HG03039 (cell line): ENCODE measurements around the gene SMC3.
"Not testable (repeated sequence)": the region's sequence is repeated elsewhere in the genome, so short reads cannot be mapped to it uniquely, and the experiment has no call there.

ENCODE experiments used
- ATAC-seq: cut with Tn5 transposase; IDR thresholded peaks from one replicate; pipeline ENCODE4 v1.9.1; 2021; ENCODE audit warnings: mild to moderate bottlenecking, moderate library complexity; ENCODE audit not compliant: unreplicated experiment

The SMC3 gene

DNA sequence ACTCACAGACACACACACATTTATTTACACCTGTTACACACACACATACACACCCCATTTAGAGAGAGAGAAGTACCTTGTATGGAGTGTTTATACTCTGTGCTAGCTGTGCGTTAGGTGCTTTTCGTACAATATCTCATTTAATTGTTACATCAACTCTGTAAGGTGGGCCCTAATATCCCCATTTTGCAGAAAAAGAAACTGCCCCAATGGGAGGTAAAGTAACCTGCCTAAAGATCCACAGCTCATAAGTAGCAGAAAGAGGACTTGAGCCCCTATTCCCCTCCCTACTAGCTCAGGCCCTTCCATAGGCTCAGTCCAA lies 52.9 kb downstream of the SMC3 start:
- no peak for ATAC-seq

DNA sequence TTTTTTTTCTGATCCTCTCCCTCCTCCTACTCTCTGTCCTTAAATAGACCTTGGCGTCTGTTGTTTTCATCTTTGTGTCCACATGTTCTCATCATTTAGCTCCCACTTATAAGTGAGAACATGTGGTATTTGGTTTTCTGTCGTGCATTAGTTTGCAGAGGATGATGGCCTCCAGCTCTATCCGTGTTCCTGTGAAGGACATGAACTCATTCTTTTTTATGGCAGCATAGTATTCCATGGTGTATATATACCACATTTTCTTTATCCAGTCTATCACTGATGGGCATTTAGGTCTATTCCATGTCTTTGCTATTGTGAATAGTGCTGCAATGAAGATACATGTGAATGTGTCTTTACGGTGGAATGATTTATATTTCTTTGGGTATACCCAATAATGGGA lies 55.8 kb downstream of the SMC3 start:
- not testable (repeated sequence) for ATAC-seq

GRCh38 chr10:110625356-110625894 lies 57.9 kb downstream of the SMC3 start:
- ATAC-seq = no peak

DNA sequence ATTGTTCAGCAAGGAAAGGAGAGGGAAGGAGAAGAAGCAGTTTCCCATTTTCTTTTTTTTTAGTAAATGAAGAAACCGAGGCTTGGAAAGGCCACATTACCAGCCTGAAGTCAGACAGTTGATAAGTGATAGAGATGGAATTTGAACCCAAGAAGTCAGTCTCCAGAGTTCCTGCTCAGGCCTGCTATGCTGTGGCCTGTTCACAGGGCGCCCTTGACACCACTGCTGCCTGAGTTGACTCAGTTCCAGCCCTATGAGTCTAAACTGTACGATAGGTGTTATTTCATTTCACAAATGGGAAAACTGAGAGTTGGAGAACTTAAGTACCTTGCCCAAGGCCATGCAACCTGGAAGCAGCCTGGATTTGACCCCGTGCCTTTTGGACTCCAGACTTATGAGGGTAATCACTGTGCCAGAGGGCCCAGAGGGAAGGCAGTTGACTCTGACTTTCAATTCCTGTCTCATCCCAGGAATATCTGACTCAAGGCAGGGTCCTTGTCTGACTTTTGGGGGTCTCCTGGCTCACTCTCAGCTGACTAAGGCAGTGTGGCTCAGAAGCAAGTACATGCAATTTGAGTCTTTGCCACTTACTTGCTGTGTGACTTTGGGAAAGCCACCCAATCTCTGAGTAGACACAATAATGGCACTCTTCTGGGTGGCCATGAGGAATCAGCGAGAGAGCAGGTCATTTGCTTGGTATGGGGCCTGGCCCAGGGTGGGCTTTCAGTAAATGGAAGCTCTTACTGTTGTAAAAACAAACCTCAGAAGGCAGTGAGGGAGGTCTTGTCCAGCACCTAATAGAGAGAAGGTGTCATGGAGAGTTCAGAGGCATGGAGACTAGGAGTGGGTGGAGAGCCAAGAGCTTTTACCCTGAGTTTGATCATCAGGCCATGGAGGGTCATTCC lies 58.7 kb downstream of the SMC3 start:
- no peak for ATAC-seq

GRCh38 chr10:110628161-110628560 lies 60.7 kb downstream of the SMC3 start:
- no peak for ATAC-seq

DNA sequence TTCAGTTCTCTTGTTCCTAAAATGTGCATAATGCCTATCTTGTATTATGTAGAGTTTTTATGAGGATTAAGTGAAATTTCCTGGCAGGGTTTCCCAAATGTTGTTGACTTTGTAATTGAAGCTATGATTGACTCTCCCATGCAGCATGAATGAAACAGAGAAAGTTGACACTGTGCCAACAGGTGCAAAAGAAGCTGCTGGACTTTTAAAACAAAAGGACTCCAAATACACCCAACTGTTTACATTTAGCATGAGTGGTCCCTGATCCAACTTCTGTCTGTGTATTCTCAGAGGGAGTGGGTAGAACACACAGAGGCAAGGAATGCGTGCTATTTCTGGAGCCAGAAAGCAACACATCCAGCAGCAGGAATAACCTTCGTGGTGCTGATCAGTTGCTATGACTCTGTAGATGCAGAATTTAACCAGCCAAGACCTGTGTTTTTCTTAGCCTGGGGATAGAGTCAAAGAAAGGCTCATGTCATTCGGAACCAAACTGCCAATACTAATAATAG lies 62.2 kb downstream of the SMC3 start:
- no peak for ATAC-seq

DNA sequence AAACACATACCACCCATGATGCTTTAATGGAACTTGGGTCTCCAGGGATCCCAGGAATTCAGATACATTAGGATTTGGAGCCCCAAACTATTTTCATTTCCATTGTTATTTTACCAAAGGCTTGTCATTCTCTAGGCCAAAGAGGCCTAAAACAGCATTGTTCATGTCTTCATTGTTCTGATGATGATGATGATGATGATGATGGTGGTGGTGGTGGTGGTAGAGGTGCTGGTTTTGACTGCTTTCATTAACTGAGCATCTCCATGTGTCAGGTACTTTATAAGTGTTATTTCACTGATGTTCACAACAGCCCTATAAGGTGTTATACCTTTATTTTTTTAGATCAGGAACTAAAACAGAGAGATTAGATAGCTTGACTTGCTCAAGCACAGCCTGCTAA lies 64.4 kb downstream of the SMC3 start:
- no peak for ATAC-seq

DNA sequence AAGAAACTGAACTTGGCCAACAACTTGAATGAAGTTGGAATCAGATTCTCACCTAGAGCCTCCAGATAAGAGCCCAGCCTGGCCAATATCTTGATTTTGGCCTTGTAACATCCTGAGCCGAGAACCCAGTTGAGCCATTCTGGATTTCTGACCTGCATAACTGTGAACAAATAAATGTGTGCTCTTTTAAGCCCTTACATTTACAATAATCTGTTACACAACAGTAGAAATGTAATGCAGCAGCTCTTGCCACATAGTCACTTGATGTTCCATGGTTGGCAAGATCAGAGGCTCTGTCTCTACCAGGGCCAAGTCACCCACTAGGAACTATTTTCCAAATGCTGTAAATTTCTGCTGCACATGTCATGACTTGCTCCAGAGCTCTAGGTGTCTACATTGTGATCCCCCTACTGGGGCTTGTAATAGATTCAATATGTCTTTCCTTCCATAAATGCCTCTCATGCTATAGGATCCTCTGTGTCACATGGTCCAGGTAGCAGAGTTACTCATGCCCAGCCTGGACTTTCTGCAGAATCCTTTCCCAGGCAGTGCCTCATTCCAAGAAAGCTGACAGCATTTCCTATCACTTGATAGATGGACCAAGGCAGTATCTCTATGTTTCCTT lies 65.2 kb downstream of the SMC3 start:
- no peak for ATAC-seq

- no peak for ATAC-seq
Observed at GRCh38 chr10:110634527-110635209, 67.2 kb downstream of the SMC3 start.

GRCh38 chr10:110636572-110636931 lies 69.1 kb downstream of the SMC3 start:
- no peak for ATAC-seq

DNA sequence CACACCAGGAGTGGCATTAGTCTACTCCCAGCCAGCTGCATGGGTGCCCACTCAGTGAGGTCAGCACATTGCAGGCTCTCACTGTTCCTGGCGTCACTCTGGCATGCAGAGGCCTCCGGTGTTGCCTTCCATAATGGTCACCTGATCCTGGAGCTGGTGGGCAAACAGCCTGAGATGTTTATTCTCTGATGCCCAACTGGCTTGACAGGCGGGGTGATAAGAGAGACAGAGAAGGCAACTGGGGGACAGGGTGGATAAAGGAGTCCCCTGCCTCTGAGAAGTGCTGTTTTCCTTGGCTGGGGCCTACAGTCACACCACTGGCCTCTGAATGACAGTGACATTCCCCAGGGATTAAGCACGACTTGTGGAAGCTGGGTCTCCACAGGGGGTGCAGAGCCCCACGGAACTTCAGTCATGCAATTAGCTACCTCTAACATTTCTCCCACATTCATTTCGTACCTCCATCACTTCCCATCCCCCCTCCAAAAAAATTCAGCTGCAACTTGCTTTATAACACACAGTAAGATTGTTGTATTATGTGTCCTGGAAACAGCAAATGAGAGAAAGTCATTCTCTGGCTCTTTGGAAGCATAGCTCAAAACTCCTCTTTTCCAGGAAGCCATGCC lies 69.5 kb downstream of the SMC3 start:
- ATAC-seq = no peak

DNA sequence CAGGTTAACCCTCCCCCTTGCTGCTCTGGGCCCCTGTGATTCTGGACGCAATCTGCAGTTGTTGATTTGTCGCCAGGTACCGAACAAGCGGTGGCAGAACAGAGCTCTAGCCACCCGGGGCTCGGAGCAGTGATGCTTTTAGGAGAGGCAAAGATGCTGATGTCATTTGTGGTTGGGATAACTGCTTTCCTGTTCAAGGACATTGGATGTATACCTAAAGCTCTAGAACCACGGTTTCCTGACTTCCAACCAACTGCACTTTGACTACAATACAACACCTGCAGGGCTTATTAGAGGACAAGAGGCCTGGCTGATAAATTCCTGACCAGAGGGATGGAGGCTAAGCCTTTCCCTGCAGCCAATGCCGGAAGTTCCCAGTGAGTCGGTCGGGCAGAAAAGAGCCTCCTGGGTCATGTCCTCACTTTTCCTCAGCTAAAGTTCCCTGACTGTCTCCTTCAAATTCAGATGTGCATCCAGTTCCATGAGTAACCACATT lies 70.1 kb downstream of the SMC3 start:
- ATAC-seq = no peak

DNA sequence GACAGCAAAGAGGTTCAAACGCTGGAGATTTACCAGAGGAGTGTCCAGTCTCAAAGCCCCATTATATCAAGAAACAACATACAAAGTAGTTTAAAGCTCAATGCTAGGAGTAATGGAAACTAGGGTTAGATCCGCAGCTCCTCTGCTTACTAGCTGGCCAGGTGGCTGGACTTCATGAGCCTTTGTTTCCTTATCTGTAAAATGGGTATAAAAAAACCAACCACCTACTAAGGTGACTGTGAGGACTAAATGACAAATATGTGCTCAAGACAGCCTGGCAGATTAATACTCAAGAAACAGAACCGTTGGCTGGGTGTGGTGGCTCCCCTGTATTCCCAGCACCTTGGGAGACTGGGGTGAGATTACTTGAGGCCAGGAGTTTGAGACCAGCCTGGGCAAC lies 70.8 kb downstream of the SMC3 start:
- no peak for ATAC-seq

DNA sequence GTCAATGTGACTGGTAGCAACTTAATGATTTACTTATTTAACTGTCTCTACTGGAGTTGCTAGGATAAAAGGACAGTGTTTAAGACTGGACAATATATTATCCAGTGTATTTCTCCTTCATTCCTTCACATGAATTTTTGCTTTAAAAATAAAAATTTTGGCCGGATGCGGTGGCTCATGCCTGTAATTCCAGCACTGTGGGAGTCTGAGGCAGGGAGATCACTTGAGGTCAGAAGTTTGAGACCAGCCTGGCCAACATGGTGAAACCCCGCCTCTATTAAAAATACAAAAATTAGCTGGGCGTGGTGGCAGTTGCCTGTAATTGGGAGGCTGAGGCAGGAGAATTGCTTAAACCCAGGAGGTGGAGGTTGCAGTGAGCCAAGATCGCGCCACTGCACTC lies 71.6 kb downstream of the SMC3 start:
- ATAC-seq = not testable (repeated sequence)

DNA sequence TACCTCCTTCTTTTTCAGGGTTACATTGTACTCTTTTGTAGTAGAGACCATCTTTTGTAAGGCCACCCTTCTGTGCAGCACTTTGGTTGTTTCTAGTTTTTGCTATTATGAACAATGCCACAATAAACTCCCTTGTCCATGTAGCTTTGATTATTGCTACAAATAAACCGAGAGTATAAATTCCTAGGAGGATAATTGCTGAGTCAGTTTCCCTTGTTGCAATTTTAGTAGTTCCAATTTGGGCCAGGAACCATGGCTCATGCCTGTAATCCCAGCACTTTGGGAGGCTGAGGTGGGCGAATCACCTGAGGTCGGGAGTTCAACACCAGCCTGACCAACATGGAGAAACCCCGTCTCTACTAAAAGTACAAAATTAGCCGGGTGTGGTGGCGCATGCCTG lies 72.4 kb downstream of the SMC3 start:
- not testable (repeated sequence) for ATAC-seq

DNA sequence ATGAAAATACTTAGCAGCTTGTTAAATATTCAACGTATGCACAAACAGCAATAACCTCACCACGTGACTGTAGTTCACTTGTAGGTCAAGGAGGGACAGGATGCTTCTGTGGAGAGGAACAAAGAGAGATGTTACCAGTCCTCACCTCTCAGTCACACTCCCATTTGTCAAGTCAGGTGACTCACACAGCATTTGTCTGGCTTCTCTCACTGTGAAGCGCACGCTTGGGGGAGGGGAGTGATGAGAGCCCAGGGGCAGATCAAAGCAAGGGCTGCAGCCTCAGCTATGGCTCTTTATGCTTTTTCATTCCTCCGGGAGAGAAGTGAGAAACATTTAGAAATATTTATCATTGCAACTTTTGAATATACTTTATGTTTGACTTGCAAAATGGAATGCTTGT lies 73.8 kb downstream of the SMC3 start:
- ATAC-seq = no peak

DNA sequence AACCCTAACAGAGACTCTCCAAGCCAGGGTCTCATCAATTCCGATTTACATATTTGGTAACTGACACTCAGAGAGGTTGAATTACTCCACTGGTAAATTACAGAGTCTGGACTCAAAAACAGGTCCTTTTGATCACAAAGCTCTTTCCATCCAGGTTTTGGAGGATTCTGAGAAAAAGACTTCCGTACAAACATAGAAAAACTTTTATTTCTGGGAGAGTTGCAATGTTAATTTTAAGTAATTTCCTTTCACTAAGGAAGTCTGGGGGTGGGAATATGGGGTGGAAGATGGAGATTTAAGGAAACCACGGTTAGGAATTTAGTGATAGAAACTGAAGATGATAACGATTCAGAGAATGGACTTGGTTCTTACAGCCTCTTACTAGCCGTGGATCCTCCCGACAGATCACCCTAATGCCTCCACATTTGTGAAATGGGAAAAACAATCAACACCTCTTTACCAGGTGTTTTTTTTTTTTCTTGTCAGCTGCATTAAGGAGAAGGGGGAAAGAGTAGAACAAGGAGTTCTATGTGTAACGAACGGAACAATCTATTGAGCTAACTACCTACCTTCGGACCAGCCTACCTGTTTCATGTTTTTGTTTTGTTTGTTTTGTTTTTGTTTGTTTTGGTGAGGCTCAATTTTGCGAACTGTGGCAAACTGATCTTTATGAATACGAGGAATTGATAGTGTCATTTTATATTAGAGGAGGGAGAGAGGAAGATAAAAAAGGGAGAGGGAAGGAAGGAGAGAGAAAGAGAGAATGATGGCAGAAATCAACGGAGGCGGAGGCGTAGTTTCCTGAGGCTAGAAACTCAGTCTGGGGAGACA lies 74.9 kb downstream of the SMC3 start:
- ATAC-seq = no peak

- ATAC-seq = no peak
Observed at GRCh38 chr10:110643035-110643652, 75.6 kb downstream of the SMC3 start.
